ENCODE measurements around the gene ZNF599. TPM values are rescaled to one million over a fixed set of nuclear protein-coding genes. Genes with fewer than 3 reads are reported as not detected.

ZNF599 gene
- total and polyA plus RNA-seq, 2 of the 13 experiments (the other 11 are each of a cell fraction or from before 2014, with no cell fraction given), result 5.8 to 7.3 TPM

GRCh38 chr19:34733266-34733745 lies 39.7 kb downstream of the ZNF599 start (continued):
- peak; percentile 78; the same call in 1 of the 2 replicates for TF ChIP-seq SMYD3 (CRISPR knock-in tag; IDR thresholded peaks at IDR 0.05)
- TF ChIP-seq, protein P1, sequence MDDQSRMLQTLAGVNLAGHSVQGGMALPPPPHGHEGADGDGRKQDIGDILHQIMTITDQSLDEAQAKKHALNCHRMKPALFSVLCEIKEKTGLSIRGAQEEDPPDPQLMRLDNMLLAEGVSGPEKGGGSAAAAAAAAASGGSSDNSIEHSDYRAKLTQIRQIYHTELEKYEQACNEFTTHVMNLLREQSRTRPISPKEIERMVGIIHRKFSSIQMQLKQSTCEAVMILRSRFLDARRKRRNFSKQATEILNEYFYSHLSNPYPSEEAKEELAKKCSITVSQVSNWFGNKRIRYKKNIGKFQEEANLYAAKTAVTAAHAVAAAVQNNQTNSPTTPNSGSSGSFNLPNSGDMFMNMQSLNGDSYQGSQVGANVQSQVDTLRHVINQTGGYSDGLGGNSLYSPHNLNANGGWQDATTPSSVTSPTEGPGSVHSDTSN (CRISPR knock-in tag; IDR thresholded peaks at IDR 0.05; ENCODE audit: borderline replicate concordance), result 0 out of 2 replicates have a peak, but pooled peaks have one; percentile 32
- TF ChIP-seq, protein P2, sequence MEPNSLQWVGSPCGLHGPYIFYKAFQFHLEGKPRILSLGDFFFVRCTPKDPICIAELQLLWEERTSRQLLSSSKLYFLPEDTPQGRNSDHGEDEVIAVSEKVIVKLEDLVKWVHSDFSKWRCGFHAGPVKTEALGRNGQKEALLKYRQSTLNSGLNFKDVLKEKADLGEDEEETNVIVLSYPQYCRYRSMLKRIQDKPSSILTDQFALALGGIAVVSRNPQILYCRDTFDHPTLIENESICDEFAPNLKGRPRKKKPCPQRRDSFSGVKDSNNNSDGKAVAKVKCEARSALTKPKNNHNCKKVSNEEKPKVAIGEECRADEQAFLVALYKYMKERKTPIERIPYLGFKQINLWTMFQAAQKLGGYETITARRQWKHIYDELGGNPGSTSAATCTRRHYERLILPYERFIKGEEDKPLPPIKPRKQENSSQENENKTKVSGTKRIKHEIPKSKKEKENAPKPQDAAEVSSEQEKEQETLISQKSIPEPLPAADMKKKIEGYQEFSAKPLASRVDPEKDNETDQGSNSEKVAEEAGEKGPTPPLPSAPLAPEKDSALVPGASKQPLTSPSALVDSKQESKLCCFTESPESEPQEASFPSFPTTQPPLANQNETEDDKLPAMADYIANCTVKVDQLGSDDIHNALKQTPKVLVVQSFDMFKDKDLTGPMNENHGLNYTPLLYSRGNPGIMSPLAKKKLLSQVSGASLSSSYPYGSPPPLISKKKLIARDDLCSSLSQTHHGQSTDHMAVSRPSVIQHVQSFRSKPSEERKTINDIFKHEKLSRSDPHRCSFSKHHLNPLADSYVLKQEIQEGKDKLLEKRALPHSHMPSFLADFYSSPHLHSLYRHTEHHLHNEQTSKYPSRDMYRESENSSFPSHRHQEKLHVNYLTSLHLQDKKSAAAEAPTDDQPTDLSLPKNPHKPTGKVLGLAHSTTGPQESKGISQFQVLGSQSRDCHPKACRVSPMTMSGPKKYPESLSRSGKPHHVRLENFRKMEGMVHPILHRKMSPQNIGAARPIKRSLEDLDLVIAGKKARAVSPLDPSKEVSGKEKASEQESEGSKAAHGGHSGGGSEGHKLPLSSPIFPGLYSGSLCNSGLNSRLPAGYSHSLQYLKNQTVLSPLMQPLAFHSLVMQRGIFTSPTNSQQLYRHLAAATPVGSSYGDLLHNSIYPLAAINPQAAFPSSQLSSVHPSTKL (CRISPR knock-in tag; IDR thresholded peaks at IDR 0.05), result peak; percentile 8; the same call in 1 of the 2 replicates
- no peak for TF ChIP-seq ZNF761 (CRISPR knock-in tag; conservative IDR thresholded peaks at IDR 0.05)
- no peak; the same call in 1 of the 2 replicates for TF ChIP-seq HOXA5 (CRISPR knock-in tag; IDR thresholded peaks at IDR 0.05)
- TF ChIP-seq BRCA1 (CRISPR knock-in tag; IDR thresholded peaks at IDR 0.05), result 0 out of 2 replicates have a peak, but pooled peaks have one; percentile 34
- TF ChIP-seq TOE1 (CRISPR knock-in tag; IDR thresholded peaks at IDR 0.05), result no peak
- no peak for TF ChIP-seq SP1 (IDR thresholded peaks at IDR 0.05)
- no peak for TF ChIP-seq SP1 (CRISPR knock-in tag; IDR thresholded peaks at IDR 0.05)
- 0 out of 2 replicates have a peak, but pooled peaks have one; percentile 52 for TF ChIP-seq ZSCAN20 (CRISPR knock-in tag; IDR thresholded peaks at IDR 0.05; ENCODE audit: borderline replicate concordance)
- TF ChIP-seq CENPBD1 (CRISPR knock-in tag; IDR thresholded peaks at IDR 0.05; ENCODE audit: borderline replicate concordance, low read depth), result no peak
- TF ChIP-seq REPIN1 (CRISPR knock-in tag; IDR thresholded peaks at IDR 0.05; ENCODE audit: borderline replicate concordance, low read depth), result 0 out of 2 replicates have a peak, but pooled peaks have one; percentile 9
- TF ChIP-seq ZNF572 (CRISPR knock-in tag; IDR thresholded peaks at IDR 0.05), result no peak
- TF ChIP-seq TRAFD1 (CRISPR knock-in tag; IDR thresholded peaks at IDR 0.05; ENCODE audit: borderline replicate concordance), result no peak
- peak; percentile 92 for TF ChIP-seq TGIF2 (CRISPR knock-in tag; IDR thresholded peaks at IDR 0.05)
- TF ChIP-seq ZNF605 (CRISPR knock-in tag; IDR thresholded peaks at IDR 0.05), result 0 out of 2 replicates have a peak, but pooled peaks have one; percentile 71
- TF ChIP-seq ZNF10 (CRISPR knock-in tag; IDR thresholded peaks at IDR 0.05; ENCODE audit: borderline replicate concordance, low read depth), result no peak
- no peak for TF ChIP-seq SOX6 (IDR thresholded peaks at IDR 0.05)
- TF ChIP-seq SOX6 (CRISPR knock-in tag; IDR thresholded peaks at IDR 0.05), result no peak; the same call in 1 of the 2 replicates
- TF ChIP-seq, protein P3, sequence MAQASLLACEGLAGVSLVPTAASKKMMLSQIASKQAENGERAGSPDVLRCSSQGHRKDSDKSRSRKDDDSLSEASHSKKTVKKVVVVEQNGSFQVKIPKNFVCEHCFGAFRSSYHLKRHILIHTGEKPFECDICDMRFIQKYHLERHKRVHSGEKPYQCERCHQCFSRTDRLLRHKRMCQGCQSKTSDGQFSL (CRISPR knock-in tag; IDR thresholded peaks at IDR 0.05), result no peak
- 0 out of 2 replicates have a peak, but pooled peaks have one; percentile 29 for TF ChIP-seq IKZF5 (CRISPR knock-in tag; IDR thresholded peaks at IDR 0.05)
- 0 out of 2 replicates have a peak, but pooled peaks have one; percentile 11 for TF ChIP-seq ZNF136 (CRISPR knock-in tag; IDR thresholded peaks at IDR 0.05; ENCODE audit: low read depth)

Measured in HepG2 (cell line).